Omental fat pad (tissue), 4 donors: ENCODE data around the gene DCBLD2. TPM values are rescaled to one million over a fixed set of nuclear protein-coding genes. Genes with fewer than 3 reads are reported as not detected.

Experiments
- ATAC-seq: fragments of 150-250 bp; one replicate; pipeline ENCODE4 v1.9.1; 2016; ENCODE audit warnings: mild to moderate bottlenecking, moderate library complexity; ENCODE audit not compliant: low FRiP score
- DNase-seq: peaks from one replicate; pipeline ENCODE4 v3.0.0-alpha.2; 2019; ENCODE audit warnings: low spot score
- total RNA-seq, 4 donors: library from RNA; depleted of rRNA; stranded (reverse); fragments of >200 nt; gene quantifications; one replicate each; pipeline ENCODE4 v1.1.0, GENCODE V29; 2016
- TF ChIP-seq, protein P1 (sequence below), 3 donors: fragments of 450-650 bp; IDR thresholded peaks; one replicate each; pipeline ENCODE4 v1.5.1; 2016 to 2017; ENCODE audit warnings: antibody characterized with exemption in 3 of 3, mild to moderate bottlenecking in 3 of 3, moderate library complexity in 2 of 3

Gene DCBLD2
- total RNA-seq, 4 donors from 2014 or later, result 25.5 to 40.1 (median 33.0) TPM

DNA sequence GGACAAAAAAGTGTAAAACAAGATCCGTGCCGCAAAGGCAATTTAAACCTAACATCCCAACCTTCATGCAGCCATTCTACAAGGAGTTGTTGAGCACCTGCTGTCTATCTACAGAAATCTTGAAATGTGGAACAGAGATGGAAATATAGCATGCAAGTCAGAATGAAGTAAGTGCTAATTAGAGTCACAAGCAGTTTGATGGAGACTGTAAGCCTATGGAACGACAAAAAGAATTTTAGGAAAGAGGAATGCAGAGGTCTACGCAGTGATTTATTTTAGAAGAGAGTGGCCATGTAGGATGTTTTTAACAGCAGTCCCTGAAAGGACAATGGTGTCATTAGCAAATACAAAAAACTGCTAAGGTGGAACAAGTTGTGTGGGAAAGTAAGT is 851 bp upstream of the DCBLD2 start:
- DNase-seq (no peak), ATAC-seq (no peak)
- TF ChIP-seq, protein P1, sequence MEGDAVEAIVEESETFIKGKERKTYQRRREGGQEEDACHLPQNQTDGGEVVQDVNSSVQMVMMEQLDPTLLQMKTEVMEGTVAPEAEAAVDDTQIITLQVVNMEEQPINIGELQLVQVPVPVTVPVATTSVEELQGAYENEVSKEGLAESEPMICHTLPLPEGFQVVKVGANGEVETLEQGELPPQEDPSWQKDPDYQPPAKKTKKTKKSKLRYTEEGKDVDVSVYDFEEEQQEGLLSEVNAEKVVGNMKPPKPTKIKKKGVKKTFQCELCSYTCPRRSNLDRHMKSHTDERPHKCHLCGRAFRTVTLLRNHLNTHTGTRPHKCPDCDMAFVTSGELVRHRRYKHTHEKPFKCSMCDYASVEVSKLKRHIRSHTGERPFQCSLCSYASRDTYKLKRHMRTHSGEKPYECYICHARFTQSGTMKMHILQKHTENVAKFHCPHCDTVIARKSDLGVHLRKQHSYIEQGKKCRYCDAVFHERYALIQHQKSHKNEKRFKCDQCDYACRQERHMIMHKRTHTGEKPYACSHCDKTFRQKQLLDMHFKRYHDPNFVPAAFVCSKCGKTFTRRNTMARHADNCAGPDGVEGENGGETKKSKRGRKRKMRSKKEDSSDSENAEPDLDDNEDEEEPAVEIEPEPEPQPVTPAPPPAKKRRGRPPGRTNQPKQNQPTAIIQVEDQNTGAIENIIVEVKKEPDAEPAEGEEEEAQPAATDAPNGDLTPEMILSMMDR (IDR thresholded peaks at IDR 0.05), result no peak

DNA sequence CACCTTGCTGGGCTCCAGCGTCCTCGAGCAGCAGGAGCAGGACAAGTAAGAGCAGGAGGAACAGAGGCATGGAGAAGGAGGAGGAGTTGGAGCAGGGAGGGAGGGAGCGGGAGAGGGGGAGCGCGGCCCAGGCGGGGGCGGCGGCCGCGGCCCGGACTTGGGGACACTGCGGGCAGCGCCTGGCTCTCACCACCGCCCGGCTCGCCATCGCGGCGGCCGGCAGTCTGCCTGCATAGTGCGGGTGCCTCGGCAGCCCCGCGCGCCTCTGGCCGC is 440 bp downstream of the DCBLD2 start:
- ATAC-seq (peak; percentile 62), DNase-seq (no peak)
- TF ChIP-seq, protein P1 (IDR thresholded peaks at IDR 0.05), result no peak

DNA sequence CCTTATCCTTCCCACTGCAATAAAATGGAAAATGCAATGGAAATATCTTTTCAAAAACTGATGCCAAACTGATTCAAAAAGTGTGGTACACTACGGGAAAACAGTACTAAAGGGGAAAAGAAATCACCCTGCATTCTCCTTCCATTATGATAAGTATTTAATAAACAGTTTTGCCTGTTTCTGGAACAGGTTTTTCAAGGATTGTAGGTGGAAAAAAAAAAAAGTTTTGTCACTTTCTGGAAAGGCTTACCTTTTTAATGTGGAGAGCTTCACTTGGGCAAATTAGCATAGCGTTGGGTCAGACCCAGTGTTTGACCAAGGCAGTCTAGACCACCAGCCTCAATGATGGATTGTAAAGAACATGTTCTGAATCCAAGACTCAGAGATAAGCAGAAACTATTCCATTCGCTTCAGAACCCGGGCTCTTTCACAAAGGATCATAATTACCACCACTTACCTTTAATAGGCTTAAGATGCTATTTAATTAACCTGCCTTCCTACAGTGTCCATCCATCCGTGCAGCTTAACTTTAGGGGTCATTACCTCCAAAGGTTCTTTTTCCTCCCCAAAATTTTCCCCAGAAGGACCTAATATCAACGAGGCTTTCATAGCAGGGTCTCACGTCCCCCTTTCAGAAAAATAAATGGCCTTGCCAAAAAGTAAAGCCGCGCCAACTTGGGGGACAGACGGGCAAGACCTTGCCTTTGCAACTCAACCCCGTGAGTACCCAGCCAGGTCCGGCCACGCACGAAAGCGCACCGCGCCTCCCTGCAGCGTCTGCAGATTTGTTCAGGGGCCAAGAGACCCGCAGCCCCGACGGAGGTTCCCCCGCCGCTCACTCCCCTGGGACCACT is 1.0 kb downstream of the DCBLD2 start:
- ATAC-seq (peak; percentile 7), DNase-seq (no peak)
- TF ChIP-seq, protein P1 (IDR thresholded peaks at IDR 0.05), result no peak

DNA sequence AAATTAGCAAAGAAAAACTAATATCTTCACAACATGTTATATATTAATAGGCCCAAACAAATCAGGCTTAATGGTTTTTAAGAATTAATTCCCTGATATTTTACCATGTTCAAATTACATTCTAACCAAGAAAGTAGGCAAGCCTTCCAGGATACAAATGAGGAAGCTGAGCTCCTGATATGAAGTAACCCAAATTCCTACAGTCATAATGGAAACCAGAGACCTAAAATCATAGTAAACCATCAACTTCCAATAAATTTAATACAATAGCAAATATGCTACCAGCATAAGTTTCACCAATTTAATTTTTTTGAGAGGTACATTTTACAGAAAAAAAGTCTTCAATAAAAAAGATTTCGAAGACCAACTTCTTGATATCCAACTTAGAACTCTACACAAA is 3.8 kb downstream of the DCBLD2 start:
- TF ChIP-seq, protein P1 (IDR thresholded peaks at IDR 0.05), result no peak
- DNase-seq (no peak), ATAC-seq (no peak)

DNA sequence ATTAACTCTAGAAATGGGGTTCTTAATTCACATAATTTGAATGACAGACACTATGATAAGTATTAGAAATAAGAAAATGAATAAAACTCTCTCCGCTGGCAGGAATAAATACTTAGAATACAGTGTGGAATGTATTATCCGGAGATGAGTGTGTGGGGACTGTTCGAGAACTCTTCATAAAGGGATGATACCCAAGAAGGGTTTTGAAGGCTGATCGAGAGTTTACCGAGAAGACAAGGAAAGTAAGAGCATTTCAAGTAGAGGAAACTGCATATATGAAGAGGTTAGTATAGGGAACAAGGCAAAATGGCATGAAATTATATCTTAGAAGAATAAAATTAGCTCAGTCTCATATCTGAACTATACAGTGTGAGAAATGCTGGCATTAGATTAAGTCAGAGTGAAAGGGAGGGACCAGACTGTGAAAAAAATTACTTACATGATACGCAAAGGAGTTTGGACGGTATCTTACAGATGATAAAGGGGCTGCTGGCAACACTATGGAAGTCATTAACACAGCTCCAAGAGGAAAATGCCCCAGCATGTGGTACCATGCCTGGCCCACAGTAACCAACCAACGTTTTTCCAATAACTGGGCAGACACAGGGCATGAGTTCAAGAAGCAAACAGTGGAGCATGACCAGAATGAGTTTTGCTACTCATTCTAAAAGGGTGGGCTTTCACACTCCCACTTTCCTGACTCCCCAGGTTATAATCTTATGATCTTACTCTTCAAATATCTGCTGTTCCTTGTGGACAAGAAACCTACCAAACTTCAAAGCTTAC is 6.5 kb downstream of the DCBLD2 start:
- TF ChIP-seq, protein P1 (IDR thresholded peaks at IDR 0.05), result no peak
- DNase-seq, result no peak
- ATAC-seq, result no peak

DNA sequence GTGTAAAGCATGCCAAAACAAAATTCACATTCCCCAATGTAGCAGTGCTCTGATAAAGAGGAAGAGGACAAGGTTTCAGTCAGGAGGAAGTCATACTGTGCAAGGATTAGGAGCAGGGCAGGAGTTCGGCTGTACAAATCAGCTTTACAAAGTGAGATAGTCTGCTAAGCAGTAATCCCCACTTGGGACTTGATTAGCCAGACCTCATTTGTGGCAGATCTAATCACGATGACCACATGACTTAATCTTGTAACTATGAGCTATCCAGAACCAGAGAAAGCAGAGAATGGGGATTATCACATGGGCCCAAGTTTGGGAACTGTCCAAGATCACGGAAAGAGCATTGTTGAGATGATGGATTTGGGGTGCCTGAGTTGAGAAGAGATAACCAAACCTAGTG is 7.8 kb downstream of the DCBLD2 start:
- TF ChIP-seq, protein P1 (IDR thresholded peaks at IDR 0.05), result no peak
- DNase-seq (no peak), ATAC-seq (no peak)
